GM18868 (cell line): ENCODE data around the gene SH3RF3.

Experiments used
- ATAC-seq: cut with Tn5 transposase; IDR thresholded peaks from one replicate; pipeline ENCODE4 v1.9.1; 2021; ENCODE audit warnings: mild to moderate bottlenecking, moderate library complexity; ENCODE audit not compliant: unreplicated experiment

Gene SH3RF3

GRCh38 chr2:109297566-109298490 is 168.8 kb downstream of the SH3RF3 start:
- no peak for ATAC-seq

GRCh38 chr2:109298851-109299250 is 169.8 kb downstream of the SH3RF3 start:
- no peak for ATAC-seq

- ATAC-seq, result no peak
Measured at GRCh38 chr2:109299536-109299935, 170.5 kb downstream of the SH3RF3 start.

- no peak for ATAC-seq
Measured at GRCh38 chr2:109300582-109300981, 171.6 kb downstream of the SH3RF3 start.

- ATAC-seq, result no peak
Measured at GRCh38 chr2:109301746-109302145, 172.7 kb downstream of the SH3RF3 start.

- ATAC-seq, result no peak
Measured at GRCh38 chr2:109302319-109302718, 173.3 kb downstream of the SH3RF3 start.

GRCh38 chr2:109304242-109304641 is 175.2 kb downstream of the SH3RF3 start:
- ATAC-seq, result no peak

GRCh38 chr2:109304731-109305470 is 175.9 kb downstream of the SH3RF3 start:
- ATAC-seq, result no peak

GRCh38 chr2:109305490-109306167 is 176.6 kb downstream of the SH3RF3 start:
- ATAC-seq, result no peak

- no peak for ATAC-seq
Measured at GRCh38 chr2:109306190-109306589, 177.2 kb downstream of the SH3RF3 start.

GRCh38 chr2:109311771-109312170 is 182.8 kb downstream of the SH3RF3 start:
- ATAC-seq, result no peak

GRCh38 chr2:109312902-109313301 is 183.9 kb downstream of the SH3RF3 start:
- ATAC-seq, result no peak

- no peak for ATAC-seq
Measured at GRCh38 chr2:109313343-109313742, 184.3 kb downstream of the SH3RF3 start.

- no peak for ATAC-seq
Measured at GRCh38 chr2:109316091-109316490, 187.1 kb downstream of the SH3RF3 start.

- no peak for ATAC-seq
Measured at GRCh38 chr2:109317471-109318095, 188.6 kb downstream of the SH3RF3 start.

- ATAC-seq, result no peak
Measured at GRCh38 chr2:109318150-109318948, 189.3 kb downstream of the SH3RF3 start.

- ATAC-seq, result no peak
Measured at GRCh38 chr2:109318949-109319342, 189.9 kb downstream of the SH3RF3 start.

GRCh38 chr2:109320195-109320922 is 191.4 kb downstream of the SH3RF3 start:
- no peak for ATAC-seq

- no peak for ATAC-seq
Measured at GRCh38 chr2:109321570-109321969, 192.6 kb downstream of the SH3RF3 start.
